Stimulated activated effector memory CD8-positive, alpha-beta T cell treated with anti-CD3 and anti-CD28 coated beads, Interleukin-12 subunit alpha, Interleukin-12 subunit beta, amount 100 ng/mL, for 72 hours (primary cell): ENCODE data around the gene ZFP36.

Experiments used
- ATAC-seq: fragments of 150-1000 bp; cut with Tn5 transposase; 2 replicates; pipeline ENCODE4 v1.10.0; 2021
- DNase-seq, 2 donors: peaks; one replicate each; pipeline ENCODE4 v3.0.0; 2021 to 2022; ENCODE audit warnings: low spot score in 2 of 2
- H3K27ac Mint-ChIP-seq: one replicate; pipeline ENCODE4 v1.8.0; 2022; ENCODE audit warnings: mild to moderate bottlenecking, mixed read lengths
- H3K36me3 Mint-ChIP-seq: one replicate; pipeline ENCODE4 v1.8.0; 2022; ENCODE audit warnings: mild to moderate bottlenecking, mixed read lengths
- H3K4me1 Mint-ChIP-seq: one replicate; pipeline ENCODE4 v1.8.0; 2022; ENCODE audit warnings: mixed read lengths
- H3K4me3 Mint-ChIP-seq: one replicate; pipeline ENCODE4 v1.8.0; 2022; ENCODE audit warnings: mild to moderate bottlenecking, mixed read lengths
- H3K9me3 Mint-ChIP-seq: one replicate; pipeline ENCODE4 v1.8.0; 2022; ENCODE audit warnings: mixed read lengths

ZFP36 gene

DNA sequence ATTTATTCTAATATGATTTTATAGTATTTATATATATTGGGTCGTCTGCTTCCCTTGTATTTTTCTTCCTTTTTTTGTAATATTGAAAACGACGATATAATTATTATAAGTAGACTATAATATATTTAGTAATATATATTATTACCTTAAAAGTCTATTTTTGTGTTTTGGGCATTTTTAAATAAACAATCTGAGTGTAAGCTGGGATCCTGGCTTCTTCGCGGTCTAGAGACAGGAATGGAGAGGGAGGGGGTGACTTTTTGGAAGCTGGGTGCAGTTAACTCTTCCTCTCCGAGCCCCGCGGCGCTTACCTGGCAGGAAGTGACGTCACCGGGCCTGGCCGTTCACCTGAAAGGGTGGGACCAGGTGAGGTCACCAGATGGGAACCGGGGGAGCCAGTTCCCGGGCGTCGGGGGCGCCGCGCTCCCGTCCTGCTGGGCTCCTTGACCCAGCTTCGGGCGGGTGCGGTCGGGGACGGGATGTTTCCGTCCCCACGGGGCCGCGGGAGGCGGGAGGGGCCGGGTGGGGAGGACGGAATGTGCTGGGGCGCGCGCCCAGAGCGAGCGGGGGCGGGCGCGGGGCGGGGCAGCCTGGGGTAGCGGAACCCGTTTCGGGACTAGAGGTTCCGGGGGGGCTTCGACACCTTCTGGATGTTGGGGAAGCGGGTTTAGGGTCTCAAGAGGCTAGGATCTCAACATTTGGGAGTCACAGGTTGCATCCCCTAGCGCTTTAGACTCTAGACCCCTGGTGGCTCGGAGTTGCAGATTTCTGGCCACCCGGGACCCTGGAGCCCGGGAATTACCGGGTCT is 2.8 kb downstream of the ZFP36 start:
- Mint-ChIP-seq H3K27ac (peak overlapping the region; percentile 100), H3K4me3 (peak overlapping the region; percentile 97), H3K4me1 (peaks cover 62% of the 10 kb centered on the region), H3K9me3 (no peaks in the 10 kb centered on the region), H3K36me3 (peaks cover 77% of the 10 kb centered on the region)
- DNase-seq: peak; percentile 62 to 85
- ATAC-seq: peak; percentile 6

DNA sequence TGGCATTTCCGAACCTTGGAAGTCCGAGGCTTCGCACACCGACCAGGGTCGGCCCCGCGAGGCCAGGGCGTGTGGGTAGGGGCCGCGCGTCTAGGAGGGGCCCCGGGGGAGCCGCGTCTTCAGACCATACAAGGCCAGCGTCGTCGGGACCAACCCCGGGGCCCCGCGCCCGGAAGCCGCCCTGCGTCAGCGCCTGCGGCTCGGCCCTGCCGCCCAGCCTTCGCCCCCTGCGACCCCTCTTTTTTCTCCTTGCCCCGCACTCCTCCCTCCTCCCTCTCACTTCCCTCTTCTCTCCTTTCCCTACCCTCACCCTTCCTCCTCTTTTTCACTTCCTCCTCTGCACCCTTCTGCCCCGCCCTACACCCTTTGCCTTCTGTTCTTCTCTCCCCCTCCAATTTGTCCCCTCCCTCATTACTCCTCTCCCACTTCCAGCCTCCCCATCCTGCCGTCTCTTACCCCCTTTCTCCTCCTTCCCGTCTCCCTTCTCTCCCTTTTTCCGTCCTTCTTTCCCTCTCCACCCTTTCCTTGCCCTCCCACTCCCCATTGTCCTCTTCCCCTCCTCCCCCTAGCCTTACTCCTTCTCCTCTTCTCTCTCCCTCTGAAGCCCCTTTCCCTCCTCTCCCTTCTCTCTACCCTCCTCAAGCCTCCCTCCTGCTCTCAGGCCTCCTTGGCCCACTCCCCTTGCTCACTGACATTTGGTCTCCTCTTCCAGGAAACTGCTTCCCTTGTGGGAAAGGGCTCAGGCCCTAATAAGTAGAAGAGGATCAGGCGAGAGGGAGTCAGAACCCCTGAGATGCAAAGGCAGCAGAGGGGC is 3.6 kb downstream of the ZFP36 start:
- ATAC-seq (peak; percentile 32), DNase-seq (peak; percentile 50 to 81)
- Mint-ChIP-seq H3K4me3 (peak overlapping the region; percentile 97), H3K27ac (peak overlapping the region; percentile 100), H3K36me3 (peaks cover 81% of the 10 kb centered on the region), H3K9me3 (no peaks in the 10 kb centered on the region), H3K4me1 (peaks cover 65% of the 10 kb centered on the region)

DNA sequence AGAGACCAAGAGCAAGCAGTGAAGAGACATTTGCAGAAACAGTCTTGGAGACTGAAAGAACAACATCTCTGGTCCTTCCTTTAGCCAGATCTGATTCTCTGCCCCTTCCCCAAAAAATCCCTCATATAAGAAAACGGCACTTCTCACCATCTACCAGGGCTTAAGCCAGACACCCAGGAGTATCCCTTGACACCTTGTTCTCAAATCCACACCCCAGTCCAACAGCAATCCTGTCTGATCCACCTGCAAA is 4.1 kb downstream of the ZFP36 start:
- peaks cover 66% of the 10 kb centered on the region for H3K4me1 Mint-ChIP-seq
- ATAC-seq (no peak), DNase-seq (no peak)
- H3K27ac Mint-ChIP-seq: peak overlapping the region; percentile 100
- H3K36me3 Mint-ChIP-seq: peaks cover 84% of the 10 kb centered on the region
- H3K9me3 Mint-ChIP-seq: no peaks in the 10 kb centered on the region
- H3K4me3 Mint-ChIP-seq: peak overlapping the region; percentile 97

DNA sequence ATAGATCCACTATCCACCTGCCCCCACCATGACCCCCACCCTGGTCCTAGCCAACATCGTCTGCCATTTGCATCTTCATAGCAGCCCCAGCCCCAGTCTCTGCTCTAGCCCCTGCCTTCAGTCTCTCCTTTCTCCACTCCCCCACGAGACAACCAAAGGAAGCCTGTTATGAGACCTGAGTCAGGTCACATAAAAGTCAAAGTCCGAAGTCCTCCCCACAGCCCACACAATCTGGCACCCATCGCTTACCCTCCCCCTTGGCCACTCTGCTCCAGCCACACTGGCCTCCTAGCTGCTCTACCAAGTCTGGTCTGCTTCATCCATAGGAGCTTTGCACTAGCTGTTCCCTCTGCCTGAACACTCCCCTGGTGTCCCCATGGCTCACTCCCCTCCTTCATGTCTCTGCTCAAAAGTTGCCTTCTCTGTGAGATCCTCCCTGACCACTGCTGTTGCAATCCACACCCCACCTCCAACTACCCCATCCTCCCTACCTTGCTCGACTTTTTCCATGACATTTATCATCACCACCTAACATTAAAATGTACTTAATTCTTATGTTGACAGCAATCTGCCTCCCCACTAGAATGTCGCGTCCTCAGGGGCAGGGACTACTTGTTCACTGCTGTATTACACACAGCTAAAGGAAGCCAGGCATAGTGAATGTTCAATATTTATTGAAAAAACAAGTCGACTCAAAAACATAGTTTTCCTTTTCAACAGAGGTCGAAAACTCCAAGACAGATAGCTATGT is 4.6 kb downstream of the ZFP36 start:
- no peaks in the 10 kb centered on the region for H3K9me3 Mint-ChIP-seq
- ATAC-seq (no peak), DNase-seq (no peak)
- peak overlapping the region; percentile 100 for H3K27ac Mint-ChIP-seq
- peaks cover 79% of the 10 kb centered on the region for H3K36me3 Mint-ChIP-seq
- peaks cover 61% of the 10 kb centered on the region for H3K4me1 Mint-ChIP-seq
- peak overlapping the region; percentile 97 for H3K4me3 Mint-ChIP-seq

DNA sequence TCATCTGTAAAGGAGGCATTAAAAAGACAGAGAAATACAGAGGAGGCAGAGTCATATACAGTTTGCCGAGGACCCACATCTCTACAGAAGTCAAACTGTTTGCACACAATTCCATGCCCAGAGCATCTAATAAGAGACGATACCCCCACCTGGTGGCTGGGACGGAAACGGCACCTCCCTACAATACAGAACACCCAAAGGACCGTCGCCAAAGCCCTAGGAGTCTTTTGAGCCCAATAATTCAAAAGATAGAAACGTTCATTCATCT is 5.1 kb downstream of the ZFP36 start:
- peak; percentile 60 for ATAC-seq
- H3K4me1 Mint-ChIP-seq: peaks cover 58% of the 10 kb centered on the region

DNA sequence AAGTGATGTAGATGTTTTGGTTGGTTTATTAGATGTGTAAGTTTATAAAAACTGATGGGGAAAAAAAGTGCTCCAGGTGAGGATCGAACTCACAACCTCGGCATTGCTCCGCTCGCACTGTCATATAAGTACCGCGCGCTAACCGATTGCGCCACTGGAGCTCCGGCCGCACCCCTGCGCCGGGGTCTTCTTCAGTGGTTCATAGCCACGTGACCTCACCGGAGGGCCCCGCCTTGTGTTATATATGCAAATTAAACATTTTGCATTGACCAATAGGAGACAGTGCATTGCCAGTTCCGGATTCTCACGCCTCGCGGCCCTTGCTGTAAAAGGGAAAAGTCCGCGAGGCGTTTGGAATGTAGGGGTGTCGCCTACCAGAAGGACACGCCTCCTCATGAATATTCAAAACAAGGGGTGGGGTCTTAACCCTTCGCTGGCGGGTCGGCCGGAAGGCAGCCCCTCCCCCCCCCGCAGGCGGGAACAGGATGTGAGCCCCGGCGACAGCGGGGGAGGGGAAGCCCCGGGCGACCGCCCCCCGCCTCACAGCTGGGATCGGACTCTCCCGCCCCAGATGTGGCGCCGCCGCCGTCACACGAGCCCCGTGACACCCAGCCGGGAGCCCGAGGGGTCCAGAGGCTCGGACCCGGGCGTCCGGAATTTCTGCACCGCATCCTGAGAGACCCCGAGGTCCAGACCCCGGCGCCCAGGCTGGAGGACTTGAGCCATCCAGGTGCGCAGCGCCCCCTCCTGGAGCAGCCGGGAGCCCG is 5.6 kb downstream of the ZFP36 start, which contains the start of gene PLEKHG2:
TSS of gene PLEKHG2 (plus strand) at position 570 of the 767 bp plus-strand sequence. CDS start 1,418 bp downstream, outside the sequence.
- ATAC-seq (peak; percentile 80), DNase-seq (peak; percentile 99 to 100)
- Mint-ChIP-seq H3K27ac (peak within 1 kb of the TSS; percentile 100), H3K36me3 (peaks cover 72% of the 10 kb centered on the region), H3K4me1 (peaks cover 58% of the 10 kb centered on the region), H3K9me3 (no peaks in the 10 kb centered on the region), H3K4me3 (peak within 1 kb of the TSS; percentile 97)

More for the DNA sequence above, 5.1 kb downstream of the ZFP36 start:
- peaks cover 74% of the 10 kb centered on the region for H3K36me3 Mint-ChIP-seq
- peak overlapping the region; percentile 100 for H3K27ac Mint-ChIP-seq
- peak overlapping the region; percentile 97 for H3K4me3 Mint-ChIP-seq
- H3K9me3 Mint-ChIP-seq: no peaks in the 10 kb centered on the region
- peak; percentile 83 to 95 for DNase-seq

DNA sequence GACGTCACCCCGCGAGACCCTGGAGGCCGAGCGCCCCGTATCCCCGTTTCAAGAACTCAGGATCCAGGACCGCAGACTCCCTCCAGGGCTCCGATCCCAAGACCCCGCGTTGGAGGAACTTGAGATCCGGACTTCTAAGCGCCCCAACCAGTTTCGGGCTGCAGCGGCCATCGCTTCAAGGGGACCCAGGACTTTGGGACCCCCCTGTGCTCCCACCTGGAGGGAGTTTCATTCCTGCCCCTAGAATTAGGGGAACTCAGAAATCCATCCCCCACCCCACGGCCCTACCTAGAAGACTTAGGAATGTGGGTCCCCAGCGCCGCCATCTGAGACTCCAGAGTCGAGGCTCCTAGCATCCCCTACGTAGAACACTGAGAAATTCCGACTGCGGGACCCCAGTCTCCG is 6.2 kb downstream of the ZFP36 start:
- Mint-ChIP-seq H3K4me3 (peak overlapping the region; percentile 97), H3K27ac (peak overlapping the region; percentile 100), H3K9me3 (no peaks in the 10 kb centered on the region)

DNA sequence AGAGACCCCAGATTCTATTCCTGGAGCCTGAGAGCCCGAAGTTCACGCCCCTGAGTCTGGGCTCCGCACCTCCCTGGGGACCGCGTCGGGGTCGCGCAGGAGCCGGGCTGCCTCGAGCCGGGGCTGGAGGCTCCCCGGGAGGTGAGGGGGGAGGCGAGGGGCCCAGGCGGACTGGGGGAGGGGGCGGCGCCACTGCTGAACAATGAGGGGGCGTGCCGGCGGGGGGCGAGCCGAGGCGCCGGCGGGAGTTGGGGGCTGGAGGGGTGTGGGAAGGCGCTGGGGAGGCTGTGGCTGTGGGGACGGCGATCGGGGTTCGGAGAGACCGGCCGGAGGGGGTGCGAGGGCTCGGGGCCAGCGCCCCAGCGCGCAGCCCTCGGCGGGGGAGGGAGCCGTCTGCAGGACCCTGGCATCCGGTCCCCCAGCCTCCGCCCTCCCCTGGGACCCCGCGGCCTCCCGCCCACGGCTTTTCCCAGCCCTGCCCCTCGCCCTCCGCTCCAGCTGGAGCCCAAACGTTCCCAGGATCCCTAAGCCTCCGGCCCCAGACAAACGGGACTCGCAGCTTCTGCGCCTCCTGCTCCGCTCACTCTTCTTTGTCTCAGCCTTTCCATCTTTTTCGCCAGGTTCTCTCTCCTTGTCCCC is 6.7 kb downstream of the ZFP36 start:
- peak overlapping the region; percentile 100 for H3K27ac Mint-ChIP-seq
- peak overlapping the region; percentile 97 for H3K4me3 Mint-ChIP-seq
- H3K9me3 Mint-ChIP-seq: no peaks in the 10 kb centered on the region
- ATAC-seq (no peak), DNase-seq (no peak)
- peaks cover 52% of the 10 kb centered on the region for H3K4me1 Mint-ChIP-seq
- H3K36me3 Mint-ChIP-seq: peaks cover 72% of the 10 kb centered on the region

More for the DNA sequence above, 6.2 kb downstream of the ZFP36 start:
- DNase-seq (peak in 1 of 2 donors; percentile 71), ATAC-seq (no peak)
- Mint-ChIP-seq H3K4me1 (peaks cover 57% of the 10 kb centered on the region), H3K36me3 (peaks cover 72% of the 10 kb centered on the region)

DNA sequence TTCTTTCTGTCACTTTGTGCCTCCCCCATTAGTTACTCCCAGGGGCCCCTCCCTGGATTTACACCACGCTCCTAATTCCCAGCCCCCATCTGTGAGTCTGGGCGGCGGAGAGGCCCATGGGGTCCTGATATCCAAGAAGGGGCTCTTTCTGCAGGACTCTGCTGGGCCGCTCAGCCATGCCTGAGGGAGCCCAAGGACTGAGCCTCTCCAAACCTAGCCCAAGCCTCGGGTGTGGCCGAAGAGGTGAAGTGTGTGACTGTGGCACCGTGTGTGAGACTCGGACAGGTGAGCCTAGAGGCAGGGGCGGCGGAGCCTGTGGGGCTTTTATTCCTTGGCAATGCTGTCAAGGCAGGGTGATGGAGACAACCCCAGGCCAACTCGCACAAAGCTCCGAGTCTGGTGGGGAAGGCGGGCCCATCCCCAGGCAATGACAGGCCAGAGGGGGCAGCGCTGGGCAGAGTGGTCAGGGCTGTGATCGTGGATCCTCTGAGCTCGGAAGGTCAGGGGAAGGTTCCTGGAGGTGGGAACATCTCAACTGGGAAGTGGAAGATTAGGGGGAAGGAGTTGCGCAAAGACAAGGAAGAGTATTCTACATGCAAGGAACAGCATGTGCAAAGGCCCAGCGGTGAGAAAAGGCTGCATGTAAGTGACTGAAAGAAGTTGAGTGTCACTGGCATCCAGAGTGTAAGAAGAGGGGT is 7.4 kb downstream of the ZFP36 start:
- DNase-seq: no peak
- peak overlapping the region; percentile 92 for H3K27ac Mint-ChIP-seq
- H3K36me3 Mint-ChIP-seq: peaks cover 72% of the 10 kb centered on the region

DNA sequence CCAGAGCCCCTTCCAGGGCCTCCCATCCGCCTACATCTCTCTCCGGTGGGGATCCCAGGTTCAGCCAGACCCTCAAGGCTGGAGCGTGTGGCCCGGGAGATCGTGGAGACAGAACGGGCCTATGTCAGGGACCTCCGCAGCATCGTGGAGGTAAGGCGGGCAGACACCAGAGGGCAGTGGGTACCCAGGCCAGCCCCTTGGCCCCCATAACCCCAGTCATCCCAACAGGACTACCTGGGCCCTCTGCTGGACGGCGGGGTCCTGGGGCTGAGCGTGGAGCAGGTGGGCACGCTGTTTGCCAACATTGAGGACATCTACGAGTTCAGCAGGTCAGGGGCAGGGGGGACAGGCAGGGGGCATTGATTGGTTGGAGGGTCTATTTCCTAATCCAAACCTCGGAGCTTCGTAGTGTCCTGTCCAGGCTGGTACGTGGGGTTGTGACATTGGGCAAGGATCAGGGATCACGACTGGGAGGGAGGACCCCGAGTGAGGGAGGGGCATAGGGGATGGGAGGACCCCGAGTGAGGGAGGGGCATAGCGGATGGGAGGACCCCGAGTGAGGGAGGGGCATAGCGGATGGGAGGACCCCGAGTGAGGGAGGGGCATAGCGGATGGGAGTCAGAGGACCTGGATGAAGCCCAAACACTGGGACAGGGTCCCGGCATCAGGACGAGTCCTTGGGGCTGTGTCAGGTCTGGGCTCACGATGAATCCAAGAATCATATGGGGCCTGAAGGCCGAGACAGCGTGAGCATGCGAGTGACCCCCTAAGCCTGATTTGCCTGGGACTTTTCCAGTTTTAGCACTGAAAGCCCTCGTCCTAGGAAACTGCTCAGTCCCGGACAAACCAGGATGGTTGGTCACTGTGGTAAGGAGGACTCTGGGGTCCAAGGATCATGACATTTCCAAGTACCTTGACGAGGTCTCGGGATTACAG is 8.7 kb downstream of the ZFP36 start:
- Mint-ChIP-seq H3K4me1 (peaks cover 41% of the 10 kb centered on the region), H3K36me3 (peaks cover 68% of the 10 kb centered on the region), H3K9me3 (no peaks in the 10 kb centered on the region), H3K4me3 (peak overlapping the region; percentile 97), H3K27ac (no peak overlapping the region)
- DNase-seq (no peak), ATAC-seq (no peak)

More for the DNA sequence above, 7.4 kb downstream of the ZFP36 start:
- H3K4me3 Mint-ChIP-seq: peak overlapping the region; percentile 97
- no peaks in the 10 kb centered on the region for H3K9me3 Mint-ChIP-seq
- H3K4me1 Mint-ChIP-seq: peaks cover 46% of the 10 kb centered on the region
- no peak for ATAC-seq

DNA sequence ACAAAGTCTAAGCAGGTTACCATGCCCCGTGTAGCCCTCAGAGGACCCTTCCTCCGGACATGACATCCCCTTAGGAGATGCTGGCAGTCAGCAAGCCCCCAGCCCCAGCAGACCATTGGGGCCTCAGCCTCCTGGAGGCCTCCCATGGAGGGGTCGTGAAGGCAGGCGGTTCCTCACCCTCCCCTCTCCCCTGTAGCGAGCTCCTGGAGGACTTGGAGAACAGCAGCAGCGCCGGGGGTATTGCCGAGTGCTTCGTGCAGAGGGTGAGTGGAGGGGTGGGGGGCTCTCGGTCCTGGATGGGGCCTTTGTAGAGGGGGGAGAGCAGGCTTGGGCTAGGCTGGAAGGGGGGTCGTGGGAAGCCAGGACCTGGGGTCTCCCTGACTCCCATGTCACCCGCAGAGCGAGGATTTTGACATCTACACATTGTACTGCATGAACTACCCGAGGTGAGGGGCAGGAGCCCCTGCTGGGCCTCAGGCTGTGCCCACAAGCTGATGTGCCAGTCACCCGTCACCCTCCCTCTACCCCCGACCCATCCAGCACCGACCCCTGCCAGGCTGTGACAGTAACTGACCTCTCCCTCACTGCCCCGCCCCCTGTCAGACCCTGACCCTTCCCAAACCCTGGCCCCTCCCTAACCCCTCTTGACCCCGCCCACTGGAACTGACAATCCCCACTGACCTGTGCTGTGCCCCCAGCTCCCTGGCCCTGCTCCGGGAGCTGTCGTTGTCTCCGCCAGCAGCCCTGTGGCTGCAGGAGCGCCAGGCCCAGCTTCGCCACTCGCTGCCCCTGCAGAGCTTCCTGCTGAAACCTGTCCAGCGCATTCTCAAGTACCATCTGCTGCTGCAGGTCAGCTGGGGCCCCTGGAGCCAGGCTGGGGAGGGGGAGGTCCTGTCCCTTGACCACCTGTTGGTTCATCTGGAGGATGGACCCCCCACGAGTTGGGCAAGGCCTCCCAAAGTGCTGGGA is 9.8 kb downstream of the ZFP36 start:
- ATAC-seq (no peak), DNase-seq (no peak)
- Mint-ChIP-seq H3K4me1 (peaks cover 30% of the 10 kb centered on the region), H3K27ac (no peak overlapping the region), H3K9me3 (no peaks in the 10 kb centered on the region), H3K4me3 (no peak overlapping the region), H3K36me3 (peaks cover 61% of the 10 kb centered on the region)

DNA sequence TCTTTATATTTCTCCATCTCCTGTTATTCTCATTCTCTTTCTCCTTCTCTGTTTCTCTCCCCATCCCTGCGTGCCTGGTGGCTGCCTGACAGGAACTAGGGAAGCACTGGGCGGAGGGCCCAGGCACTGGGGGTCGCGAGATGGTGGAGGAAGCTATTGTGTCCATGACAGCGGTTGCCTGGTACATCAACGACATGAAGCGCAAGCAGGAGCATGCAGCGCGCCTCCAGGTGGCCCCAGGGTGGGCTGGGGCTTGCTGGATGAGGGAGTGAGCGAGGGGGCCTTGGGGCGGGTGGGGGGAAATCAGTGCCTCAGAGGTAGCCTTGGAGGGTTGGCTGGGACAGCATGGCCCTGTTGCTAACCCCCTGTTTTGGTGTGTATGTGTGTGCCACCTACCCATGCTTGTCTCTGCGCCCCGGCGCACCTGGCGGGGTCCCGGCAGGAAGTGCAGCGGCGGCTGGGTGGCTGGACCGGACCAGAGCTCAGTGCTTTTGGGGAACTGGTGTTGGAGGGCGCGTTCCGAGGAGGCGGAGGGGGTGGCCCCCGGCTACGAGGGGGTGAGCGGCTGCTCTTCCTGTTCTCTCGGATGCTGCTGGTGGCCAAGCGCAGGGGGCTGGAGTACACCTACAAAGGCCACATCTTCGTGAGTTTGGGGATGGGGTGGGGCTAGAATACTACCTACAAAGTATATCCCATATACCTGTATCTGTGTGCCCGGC is 11.0 kb downstream of the ZFP36 start:
- no peak overlapping the region for H3K27ac Mint-ChIP-seq
- no peaks in the 10 kb centered on the region for H3K9me3 Mint-ChIP-seq
- ATAC-seq (no peak), DNase-seq (no peak)
- peaks cover 61% of the 10 kb centered on the region for H3K36me3 Mint-ChIP-seq
- no peak overlapping the region for H3K4me3 Mint-ChIP-seq
- H3K4me1 Mint-ChIP-seq: peaks cover 20% of the 10 kb centered on the region
